ENCODE data around the gene LPCAT4.

DNA sequence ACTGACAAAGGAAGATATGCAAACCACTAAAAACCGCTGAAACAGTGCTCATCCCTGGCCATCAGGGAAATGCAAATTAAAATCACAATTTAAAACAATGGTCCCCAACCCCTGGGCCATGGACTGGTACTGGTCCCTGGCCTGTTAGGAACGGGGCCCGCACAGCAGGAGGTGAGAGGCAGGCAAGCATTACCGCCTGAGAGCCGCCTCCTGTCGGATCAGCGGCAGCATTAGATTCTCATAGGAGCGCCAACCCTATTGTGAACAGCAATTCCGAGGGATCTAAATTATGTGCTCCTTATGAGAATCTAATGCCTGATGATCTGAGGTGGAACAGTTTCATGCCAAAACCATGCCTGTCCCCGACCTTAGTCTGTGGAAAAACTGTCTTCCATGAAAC lies 43.8 kb downstream of the LPCAT4 start:
- TF ChIP-seq EP300 (IDR thresholded peaks at IDR 0.05; ENCODE audit: borderline replicate concordance): no peak
- TF ChIP-seq, protein P1, sequence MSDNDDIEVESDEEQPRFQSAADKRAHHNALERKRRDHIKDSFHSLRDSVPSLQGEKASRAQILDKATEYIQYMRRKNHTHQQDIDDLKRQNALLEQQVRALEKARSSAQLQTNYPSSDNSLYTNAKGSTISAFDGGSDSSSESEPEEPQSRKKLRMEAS (IDR thresholded peaks at IDR 0.05): no peak
- TF ChIP-seq ZBTB7A (IDR thresholded peaks at IDR 0.05; ENCODE audit: low read depth): no peak
- TF ChIP-seq CREB1 (IDR thresholded peaks at IDR 0.05; ENCODE audit: low read depth): no peak
- no peak for TF ChIP-seq CEBPB (IDR thresholded peaks at IDR 0.05)
- no peak for TF ChIP-seq TAF1 (IDR thresholded peaks at IDR 0.05; ENCODE audit: low read depth)
- no peak for TF ChIP-seq EGR1 (IDR thresholded peaks at IDR 0.05)
- no peak for TF ChIP-seq TCF12 (IDR thresholded peaks at IDR 0.05; ENCODE audit: low read depth)
- TF ChIP-seq YY1 (IDR thresholded peaks at IDR 0.05; ENCODE audit: low read depth): no peak
- no peak for TF ChIP-seq RAD21 (IDR thresholded peaks at IDR 0.05; ENCODE audit: low read depth)
- TF ChIP-seq, protein P2, sequence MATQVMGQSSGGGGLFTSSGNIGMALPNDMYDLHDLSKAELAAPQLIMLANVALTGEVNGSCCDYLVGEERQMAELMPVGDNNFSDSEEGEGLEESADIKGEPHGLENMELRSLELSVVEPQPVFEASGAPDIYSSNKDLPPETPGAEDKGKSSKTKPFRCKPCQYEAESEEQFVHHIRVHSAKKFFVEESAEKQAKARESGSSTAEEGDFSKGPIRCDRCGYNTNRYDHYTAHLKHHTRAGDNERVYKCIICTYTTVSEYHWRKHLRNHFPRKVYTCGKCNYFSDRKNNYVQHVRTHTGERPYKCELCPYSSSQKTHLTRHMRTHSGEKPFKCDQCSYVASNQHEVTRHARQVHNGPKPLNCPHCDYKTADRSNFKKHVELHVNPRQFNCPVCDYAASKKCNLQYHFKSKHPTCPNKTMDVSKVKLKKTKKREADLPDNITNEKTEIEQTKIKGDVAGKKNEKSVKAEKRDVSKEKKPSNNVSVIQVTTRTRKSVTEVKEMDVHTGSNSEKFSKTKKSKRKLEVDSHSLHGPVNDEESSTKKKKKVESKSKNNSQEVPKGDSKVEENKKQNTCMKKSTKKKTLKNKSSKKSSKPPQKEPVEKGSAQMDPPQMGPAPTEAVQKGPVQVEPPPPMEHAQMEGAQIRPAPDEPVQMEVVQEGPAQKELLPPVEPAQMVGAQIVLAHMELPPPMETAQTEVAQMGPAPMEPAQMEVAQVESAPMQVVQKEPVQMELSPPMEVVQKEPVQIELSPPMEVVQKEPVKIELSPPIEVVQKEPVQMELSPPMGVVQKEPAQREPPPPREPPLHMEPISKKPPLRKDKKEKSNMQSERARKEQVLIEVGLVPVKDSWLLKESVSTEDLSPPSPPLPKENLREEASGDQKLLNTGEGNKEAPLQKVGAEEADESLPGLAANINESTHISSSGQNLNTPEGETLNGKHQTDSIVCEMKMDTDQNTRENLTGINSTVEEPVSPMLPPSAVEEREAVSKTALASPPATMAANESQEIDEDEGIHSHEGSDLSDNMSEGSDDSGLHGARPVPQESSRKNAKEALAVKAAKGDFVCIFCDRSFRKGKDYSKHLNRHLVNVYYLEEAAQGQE (IDR thresholded peaks at IDR 0.05; ENCODE audit: low read depth): no peak
- TF ChIP-seq, protein P3, sequence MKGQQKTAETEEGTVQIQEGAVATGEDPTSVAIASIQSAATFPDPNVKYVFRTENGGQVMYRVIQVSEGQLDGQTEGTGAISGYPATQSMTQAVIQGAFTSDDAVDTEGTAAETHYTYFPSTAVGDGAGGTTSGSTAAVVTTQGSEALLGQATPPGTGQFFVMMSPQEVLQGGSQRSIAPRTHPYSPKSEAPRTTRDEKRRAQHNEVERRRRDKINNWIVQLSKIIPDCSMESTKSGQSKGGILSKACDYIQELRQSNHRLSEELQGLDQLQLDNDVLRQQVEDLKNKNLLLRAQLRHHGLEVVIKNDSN (IDR thresholded peaks at IDR 0.05): no peak
- no peak for TF ChIP-seq FOXM1 (IDR thresholded peaks at IDR 0.05; ENCODE audit: borderline replicate concordance, low read depth)
- TF ChIP-seq NFIC (IDR thresholded peaks at IDR 0.05): no peak
